Mesendoderm (in vitro differentiated cells): Measurements from ENCODE around the gene ZNF280B.
"Not testable (repeated sequence)": the region's sequence is repeated elsewhere in the genome, so short reads cannot be mapped to it uniquely, and the experiment has no call there.

ENCODE experiments used
- DNase-seq: peaks from one replicate; pipeline ENCODE4 v3.0.0; 2013
- H2AK5ac ChIP-seq: 2 replicates; pipeline ENCODE4 v1.6.1; 2013; ENCODE audit warnings: low read length, inconsistent platforms
- H2BK120ac ChIP-seq: 2 replicates; pipeline ENCODE4 v1.6.1; 2013; ENCODE audit warnings: low read depth, mild to moderate bottlenecking, low read length, moderate library complexity, mixed read lengths
- H2BK15ac ChIP-seq: replicated peaks from 2 replicates; pipeline ENCODE4 v1.6.1; 2013; ENCODE audit warnings: low read depth, mild to moderate bottlenecking, moderate library complexity
- H2BK5ac ChIP-seq: 2 replicates; pipeline ENCODE4 v1.6.1; 2013; ENCODE audit warnings: low read length, inconsistent platforms
- H3K18ac ChIP-seq: 2 replicates; pipeline ENCODE4 v1.6.1; 2013; ENCODE audit warnings: mild to moderate bottlenecking, low read length, mixed read lengths
- H3K23ac ChIP-seq: one replicate; pipeline ENCODE4 v1.6.1; 2013; ENCODE audit warnings: low read length
- H3K27ac ChIP-seq: 2 replicates; pipeline ENCODE4 v1.5.1; 2013; ENCODE audit warnings: low read depth, mild to moderate bottlenecking, inconsistent platforms, low read length, moderate library complexity
- H3K27me3 ChIP-seq: 2 replicates; pipeline ENCODE4 v1.6.1; 2013; ENCODE audit warnings: low read length, control low read depth, mild to moderate bottlenecking, inconsistent platforms; ENCODE audit not compliant: insufficient read depth, poor library complexity
- H3K36me3 ChIP-seq: 2 replicates; pipeline ENCODE4 v1.6.1; 2013; ENCODE audit warnings: low read length, inconsistent platforms; ENCODE audit not compliant: control insufficient read depth, insufficient read depth
- H3K4ac ChIP-seq: one replicate; pipeline ENCODE4 v1.6.1; 2013; ENCODE audit warnings: low read depth, mild to moderate bottlenecking, low read length, moderate library complexity
- H3K4me1 ChIP-seq: 2 replicates; pipeline ENCODE4 v1.6.1; 2013; ENCODE audit warnings: low read depth, low read length, inconsistent platforms; ENCODE audit not compliant: control insufficient read depth
- H3K4me2 ChIP-seq: 2 replicates; pipeline ENCODE4 v1.6.1; 2013; ENCODE audit warnings: low read length
- H3K4me3 ChIP-seq: 2 replicates; pipeline ENCODE4 v1.5.1; 2013; ENCODE audit warnings: mild to moderate bottlenecking, low read length
- H3K56ac ChIP-seq: one replicate; pipeline ENCODE4 v1.6.1; 2013; ENCODE audit warnings: low read length
- H3K79me1 ChIP-seq: 2 replicates; pipeline ENCODE4 v1.6.1; 2013; ENCODE audit warnings: low read length, inconsistent platforms
- H3K79me2 ChIP-seq: 2 replicates; pipeline ENCODE4 v1.6.1; 2013; ENCODE audit warnings: mild to moderate bottlenecking, low read length; ENCODE audit not compliant: control insufficient read depth, insufficient read depth
- H3K9ac ChIP-seq: 2 replicates; pipeline ENCODE4 v1.6.1; 2013; ENCODE audit warnings: low read length, inconsistent platforms
- H4K5ac ChIP-seq: one replicate; pipeline ENCODE4 v1.6.1; 2013; ENCODE audit warnings: low read length
- H4K8ac ChIP-seq: one replicate; pipeline ENCODE4 v1.6.1; 2013; ENCODE audit warnings: low read depth, mild to moderate bottlenecking, control low read depth, low read length, moderate library complexity
- WGBS: extraction: QIAGEN DNeasy Blood & Tissue Kit; methylation state at CpG from one replicate; pipeline ENCODE4 v1.1.7; 2013; ENCODE audit warnings: low lambda C conversion rate, missing lambda C conversion rate; ENCODE audit not compliant: insufficient coverage; ENCODE audit errors: extremely low coverage; 5-methylcytosine and 5-hydroxymethylcytosine counted together

The ZNF280B gene

DNA sequence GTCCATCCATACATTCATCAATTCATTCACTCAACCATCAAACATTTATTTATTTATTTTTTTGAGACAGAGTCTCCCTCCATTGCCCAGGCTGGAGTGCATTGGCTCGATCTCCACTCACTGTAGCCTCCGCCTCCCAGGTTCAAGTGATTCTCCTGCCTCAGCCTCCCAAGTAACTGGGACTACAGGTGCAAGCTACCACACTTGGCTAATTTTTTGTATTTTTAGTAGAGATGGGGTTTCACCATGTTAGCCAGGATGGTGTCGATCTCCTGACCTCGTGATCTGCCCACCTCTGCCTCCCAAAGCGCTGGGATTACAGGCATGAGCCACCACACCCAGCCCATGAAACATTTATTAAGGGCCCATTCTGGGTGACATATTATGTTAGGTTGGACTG is 37.4 kb downstream of the ZNF280B start:
- DNase-seq, H3K4me1 ChIP-seq, H4K8ac ChIP-seq, H3K4me2 ChIP-seq, H3K9ac ChIP-seq, H4K5ac ChIP-seq, H3K27ac ChIP-seq, H2BK15ac ChIP-seq, H2BK120ac ChIP-seq, H3K4me3 ChIP-seq, H2AK5ac ChIP-seq, H3K4ac ChIP-seq, H3K18ac ChIP-seq, H3K79me1 ChIP-seq, H2BK5ac ChIP-seq, H3K23ac ChIP-seq, H3K36me3 ChIP-seq, H3K79me2 ChIP-seq, H3K27me3 ChIP-seq, H3K56ac ChIP-seq: not testable (repeated sequence)
- no CpG with 5 or more reads among the region's 5 CpGs for WGBS

DNA sequence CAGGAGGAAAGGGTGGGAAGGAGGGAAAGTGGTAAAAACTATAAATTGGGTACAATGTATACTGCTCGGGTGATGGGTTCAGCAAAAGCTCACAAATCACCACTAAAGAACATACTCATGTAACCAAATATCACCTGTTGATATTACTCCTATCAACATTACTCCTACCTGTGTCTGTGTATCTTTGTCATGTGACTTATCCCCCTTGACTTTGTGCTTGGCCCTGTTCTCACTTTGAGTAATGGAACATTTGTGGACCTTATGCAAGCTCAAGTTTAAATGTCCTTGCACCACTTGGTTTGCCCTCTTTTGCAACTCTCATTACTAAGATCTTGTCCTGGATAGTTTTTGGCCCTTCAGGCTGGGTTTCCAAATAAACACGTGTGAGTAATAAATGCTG is 39.0 kb downstream of the ZNF280B start:
- Histone ChIP-seq H3K4me2 (no peak overlapping the region), H2BK120ac (no peak overlapping the region), H3K4ac (no peak overlapping the region), H3K27me3 (no peaks in the 10 kb centered on the region), H3K56ac (no peak overlapping the region), H3K18ac (no peak overlapping the region), H3K4me3 (no peak overlapping the region), H2AK5ac (no peak overlapping the region), H3K9ac (no peak overlapping the region), H2BK5ac (no peak overlapping the region), H3K36me3 (no peaks in the 10 kb centered on the region), H2BK15ac (no peak overlapping the region), H3K27ac (no peak overlapping the region), H3K4me1 (no peaks in the 10 kb centered on the region), H3K23ac (no peak overlapping the region), H4K8ac (no peak overlapping the region), H3K79me1 (no peaks in the 10 kb centered on the region), H4K5ac (no peak overlapping the region), H3K79me2 (no peaks in the 10 kb centered on the region)
- DNase-seq = no peak
- WGBS = no CpG with 5 or more reads among the region's 2 CpGs

GRCh38 chr22:22468794-22469469 is 39.6 kb downstream of the ZNF280B start:
- not testable (repeated sequence) for H2BK15ac ChIP-seq, H3K79me2 ChIP-seq, H3K23ac ChIP-seq, H3K9ac ChIP-seq, H3K4me2 ChIP-seq, H3K79me1 ChIP-seq, H3K4me1 ChIP-seq, H3K56ac ChIP-seq, H3K27ac ChIP-seq, H3K36me3 ChIP-seq, H3K18ac ChIP-seq, H3K4me3 ChIP-seq, H2BK5ac ChIP-seq, H3K27me3 ChIP-seq, H4K5ac ChIP-seq, H2AK5ac ChIP-seq, H2BK120ac ChIP-seq, H4K8ac ChIP-seq, H3K4ac ChIP-seq, DNase-seq
- no CpG with 5 or more reads among the region's 11 CpGs for WGBS

DNA sequence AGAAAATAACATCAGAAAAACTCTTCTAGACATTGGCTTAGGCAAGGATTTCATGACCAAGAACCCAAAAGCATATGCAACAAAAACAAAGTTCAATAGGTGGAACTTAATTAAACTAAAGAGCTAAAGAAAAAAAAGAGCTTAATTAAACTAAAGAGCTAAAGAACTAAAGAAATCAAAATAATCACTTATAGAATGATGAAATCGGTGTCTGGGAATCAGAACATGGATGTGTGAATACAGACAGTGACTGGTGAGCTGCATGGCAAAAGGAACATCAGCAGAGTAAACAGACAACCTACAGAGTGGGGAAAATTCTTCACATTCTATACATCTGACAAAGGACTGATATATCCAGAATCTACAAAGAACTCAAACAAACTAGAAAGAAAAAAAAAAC is 41.4 kb downstream of the ZNF280B start:
- H2BK5ac ChIP-seq = no peak overlapping the region
- H3K9ac ChIP-seq = no peak overlapping the region
- no peak overlapping the region for H3K18ac ChIP-seq
- no peak overlapping the region for H4K8ac ChIP-seq
- H3K4me1 ChIP-seq = no peaks in the 10 kb centered on the region
- H2BK15ac ChIP-seq = no peak overlapping the region
- H3K27ac ChIP-seq = no peak overlapping the region
- H4K5ac ChIP-seq = no peak overlapping the region
- H3K79me1 ChIP-seq = no peaks in the 10 kb centered on the region
- H2BK120ac ChIP-seq = no peak overlapping the region
- no peak overlapping the region for H3K4ac ChIP-seq
- no peak overlapping the region for H2AK5ac ChIP-seq
- no peak for DNase-seq
- no peak overlapping the region for H3K4me3 ChIP-seq
- H3K4me2 ChIP-seq = no peak overlapping the region
- WGBS = no CpG with 5 or more reads among the region's 1 CpG
- no peak overlapping the region for H3K56ac ChIP-seq
- H3K23ac ChIP-seq = no peak overlapping the region
- no peaks in the 10 kb centered on the region for H3K36me3 ChIP-seq
- no peaks in the 10 kb centered on the region for H3K79me2 ChIP-seq
- no peaks in the 10 kb centered on the region for H3K27me3 ChIP-seq

DNA sequence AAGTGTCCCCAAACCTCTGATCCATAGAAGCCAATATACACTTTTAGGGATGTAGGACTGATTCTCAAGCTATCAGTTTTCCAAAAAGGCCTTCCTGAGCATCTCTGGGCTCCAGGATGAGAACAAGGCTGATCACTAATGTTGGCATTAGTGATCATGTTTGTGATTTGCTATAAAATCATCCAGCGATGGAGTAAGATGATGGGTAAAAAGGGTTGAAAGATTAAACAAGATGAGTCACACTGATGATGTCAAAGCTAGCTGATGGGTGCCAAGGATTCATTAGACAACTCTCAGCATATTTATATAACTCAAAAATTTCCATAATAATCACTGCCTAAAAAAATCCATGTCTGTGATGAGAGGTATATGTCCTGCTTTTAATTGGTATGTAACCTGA is 42.8 kb downstream of the ZNF280B start:
- no peaks in the 10 kb centered on the region for H3K4me1 ChIP-seq
- no peak overlapping the region for H3K4ac ChIP-seq
- H2BK5ac ChIP-seq = no peak overlapping the region
- H3K18ac ChIP-seq = no peak overlapping the region
- no peak overlapping the region for H3K9ac ChIP-seq
- H3K4me3 ChIP-seq = no peak overlapping the region
- H4K8ac ChIP-seq = no peak overlapping the region
- no peak overlapping the region for H2BK120ac ChIP-seq
- no peaks in the 10 kb centered on the region for H3K79me2 ChIP-seq
- H2AK5ac ChIP-seq = no peak overlapping the region
- no peak overlapping the region for H3K56ac ChIP-seq
- H3K27me3 ChIP-seq = no peaks in the 10 kb centered on the region
- DNase-seq = no peak
- H4K5ac ChIP-seq = no peak overlapping the region
- no peak overlapping the region for H3K27ac ChIP-seq
- no CpG with 5 or more reads among the region's 1 CpG for WGBS
- H2BK15ac ChIP-seq = no peak overlapping the region
- no peaks in the 10 kb centered on the region for H3K36me3 ChIP-seq
- no peak overlapping the region for H3K23ac ChIP-seq
- H3K4me2 ChIP-seq = no peak overlapping the region
- H3K79me1 ChIP-seq = no peaks in the 10 kb centered on the region

GRCh38 chr22:22465094-22465602 is 43.4 kb downstream of the ZNF280B start:
- Histone ChIP-seq H3K79me2 (no peaks in the 10 kb centered on the region), H2BK15ac (no peak overlapping the region), H2BK120ac (no peak overlapping the region), H3K4ac (no peak overlapping the region), H3K27ac (no peak overlapping the region), H3K4me2 (no peak overlapping the region), H2BK5ac (no peak overlapping the region), H3K4me1 (no peaks in the 10 kb centered on the region), H3K9ac (no peak overlapping the region), H3K4me3 (no peak overlapping the region), H2AK5ac (no peak overlapping the region), H4K8ac (no peak overlapping the region), H3K79me1 (no peaks in the 10 kb centered on the region), H3K36me3 (no peaks in the 10 kb centered on the region), H3K56ac (no peak overlapping the region), H3K18ac (no peak overlapping the region), H4K5ac (no peak overlapping the region), H3K27me3 (no peaks in the 10 kb centered on the region), H3K23ac (no peak overlapping the region)
- WGBS = no CpG with 5 or more reads among the region's 7 CpGs
- no peak for DNase-seq
